GM19397 (cell line): ENCODE results near the gene ATP2B1.
A peak's percentile ranks its signal among the peaks of the same experiment; 100 is the strongest.

Source experiments
- ATAC-seq: cut with Tn5 transposase; IDR thresholded peaks from one replicate; pipeline ENCODE4 v1.9.1; 2021; ENCODE audit warnings: mild to moderate bottlenecking, moderate library complexity; ENCODE audit not compliant: unreplicated experiment

The ATP2B1 gene

DNA sequence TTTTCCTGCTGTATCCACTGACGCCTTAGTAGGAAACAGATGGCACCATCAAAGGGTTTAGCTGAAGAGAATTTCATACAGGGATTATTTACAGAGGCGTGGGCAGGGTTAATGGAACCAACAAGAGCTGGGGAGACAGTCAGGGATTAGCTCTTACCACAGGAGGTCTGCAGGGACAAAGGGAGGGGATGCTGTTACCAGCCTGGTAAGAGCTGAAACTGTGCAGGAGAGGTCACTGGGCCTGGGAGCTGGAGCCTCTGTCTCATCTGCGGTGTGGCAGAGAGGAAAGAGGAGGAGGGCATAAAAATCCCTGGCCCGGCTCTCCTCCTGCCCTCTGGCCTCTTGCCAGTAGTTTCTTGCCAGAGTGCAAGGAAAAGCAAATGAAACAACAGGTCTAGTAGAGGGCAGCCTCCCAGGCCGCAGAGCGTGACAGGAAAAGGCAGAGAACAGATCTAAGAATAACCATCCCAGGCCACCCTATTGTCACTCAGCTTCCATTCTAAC lies 163.9 kb downstream of the ATP2B1 start:
- ATAC-seq: no peak

DNA sequence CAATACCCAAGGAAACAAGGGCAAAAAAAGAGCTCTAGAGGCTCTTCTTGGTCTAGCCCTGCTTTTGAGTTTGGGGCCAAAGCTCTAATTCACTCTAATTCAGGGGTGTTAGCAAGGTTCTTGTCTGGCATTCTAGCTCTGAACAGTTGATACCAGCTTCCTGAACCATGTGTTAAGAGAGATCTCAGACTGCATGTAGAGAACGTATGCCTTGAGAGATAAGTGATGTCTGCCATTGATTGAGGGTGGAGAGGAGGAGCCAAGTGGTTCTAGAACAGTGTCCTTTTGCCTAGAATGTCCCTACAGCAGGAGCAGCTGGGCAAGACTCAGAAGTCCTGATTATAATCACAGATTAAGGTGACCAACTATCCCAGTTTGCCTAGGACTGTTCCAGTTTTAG lies 164.6 kb downstream of the ATP2B1 start:
- ATAC-seq: no peak

DNA sequence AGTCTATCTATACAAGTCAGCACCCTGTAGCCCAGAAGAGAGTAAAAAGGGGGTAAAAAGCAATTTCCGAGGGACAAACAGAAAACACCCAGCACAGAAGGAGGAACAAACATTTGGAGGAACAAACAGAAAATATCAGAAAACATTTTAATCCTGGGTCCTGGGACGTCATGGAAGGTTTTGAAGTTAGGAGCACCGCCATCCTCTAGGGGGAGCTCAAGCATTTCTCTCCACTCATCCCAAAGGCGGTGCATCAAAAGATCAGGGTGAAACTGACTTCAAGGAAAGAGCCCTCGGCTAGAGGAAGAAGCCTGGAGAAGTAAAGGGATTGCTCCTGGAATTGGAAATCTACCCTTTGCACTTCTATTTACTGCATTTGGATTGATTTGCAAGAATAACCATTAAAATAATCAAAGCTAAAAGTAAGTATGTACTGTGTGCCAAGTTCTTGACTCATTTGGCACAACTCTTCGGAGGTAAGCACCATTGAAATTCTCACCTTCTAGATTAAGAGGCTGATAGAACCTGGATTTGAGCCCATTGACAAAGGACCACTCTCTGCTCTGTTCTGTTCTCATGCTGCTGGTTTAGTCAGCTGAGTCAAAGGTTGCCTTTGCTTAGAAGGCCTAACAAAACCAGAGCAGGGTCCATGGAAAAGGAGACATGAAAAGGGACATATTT lies 165.6 kb downstream of the ATP2B1 start:
- ATAC-seq: peak; percentile 79

DNA sequence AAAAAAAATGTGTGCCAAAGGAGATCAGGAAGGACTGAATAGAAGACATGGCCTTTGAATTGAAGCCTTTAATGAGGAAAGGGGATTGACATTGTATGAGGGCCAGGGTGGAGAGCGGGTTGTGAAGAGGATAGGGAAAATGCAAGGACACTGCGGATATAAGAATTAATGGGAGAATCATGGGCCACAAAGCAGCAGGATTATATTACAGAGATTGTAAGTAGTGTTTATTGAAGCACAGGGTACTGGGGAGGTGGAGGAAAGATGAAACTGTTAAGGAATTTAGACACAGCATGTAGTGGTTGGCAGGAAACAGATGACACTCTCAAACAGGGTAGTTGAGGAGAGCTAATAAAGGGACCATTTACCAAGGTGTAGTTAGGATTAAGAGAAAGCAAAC lies 166.4 kb downstream of the ATP2B1 start:
- no peak for ATAC-seq

DNA sequence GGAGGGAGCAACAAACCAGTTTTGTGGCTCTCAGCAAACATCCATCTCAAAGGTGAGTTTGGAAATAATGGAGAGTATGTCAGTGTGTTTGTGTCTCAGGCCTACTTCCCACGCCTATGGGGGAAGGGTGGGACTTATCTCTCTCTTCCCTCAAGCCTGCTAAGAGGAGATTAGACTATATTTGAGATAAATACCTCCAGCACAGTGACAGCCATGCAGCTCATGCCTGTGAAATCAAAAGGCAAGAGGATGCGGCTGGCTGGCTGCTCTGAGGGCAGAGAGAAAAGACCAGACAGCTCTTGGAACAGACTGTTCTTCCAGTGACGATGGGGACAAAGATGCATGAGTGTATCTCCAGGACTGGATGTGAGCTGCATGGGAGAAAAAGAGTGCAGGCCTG lies 168.1 kb downstream of the ATP2B1 start:
- ATAC-seq: no peak

DNA sequence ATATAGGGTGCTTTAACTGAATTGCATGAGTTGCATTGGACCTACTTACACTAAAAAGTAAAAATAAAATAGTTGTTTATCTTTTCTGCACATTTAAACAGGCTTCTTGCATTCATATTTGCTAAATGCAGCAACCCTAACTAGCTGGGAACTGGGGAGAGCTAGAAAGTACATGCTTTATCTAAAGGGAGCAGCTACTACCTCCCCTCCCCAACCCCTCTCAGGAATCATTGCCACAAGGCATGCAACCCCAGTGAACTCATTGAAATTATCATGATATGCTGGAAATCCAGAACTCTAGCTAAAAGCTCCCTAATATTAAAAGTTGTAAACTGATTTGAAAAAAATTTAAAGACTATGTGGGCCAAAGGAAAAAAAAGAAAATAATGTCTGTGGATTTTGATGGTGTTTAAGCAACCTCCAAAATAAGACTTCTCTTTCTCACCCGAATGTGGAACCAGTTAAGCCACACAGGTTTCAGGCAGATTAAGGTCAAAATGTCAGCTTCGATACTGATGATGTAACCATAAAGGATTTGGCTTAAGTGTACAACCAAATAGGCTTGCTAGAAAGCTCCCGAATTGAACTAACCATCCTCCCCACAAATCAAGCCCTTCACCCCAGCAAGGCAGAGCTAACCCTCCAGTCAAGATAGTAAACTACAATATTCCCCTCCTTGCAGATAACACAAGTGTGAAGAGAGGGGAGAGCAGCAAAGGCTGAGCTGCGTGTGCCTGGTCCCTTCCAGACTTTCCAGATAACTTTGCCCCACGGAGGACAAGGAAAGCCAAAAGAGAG lies 169.0 kb downstream of the ATP2B1 start:
- no peak for ATAC-seq

DNA sequence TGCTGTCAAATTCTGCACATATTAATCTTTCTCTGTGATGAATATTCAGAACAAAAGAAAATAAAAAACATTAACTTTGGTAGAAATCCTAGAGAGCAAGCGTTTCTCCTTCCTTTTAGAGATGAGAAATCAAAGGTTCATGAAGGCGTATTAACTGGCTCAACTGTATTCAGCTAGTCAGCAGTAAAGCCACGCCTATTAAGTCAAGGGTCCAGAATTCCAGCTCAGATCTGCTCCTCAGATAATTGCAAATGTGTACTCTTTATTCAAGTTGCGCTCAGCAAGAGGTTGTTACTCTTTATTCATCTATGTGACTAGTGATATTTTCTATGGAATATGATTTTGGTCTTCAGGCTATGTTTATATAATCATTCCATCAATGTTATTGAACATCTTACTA lies 169.7 kb downstream of the ATP2B1 start:
- ATAC-seq: no peak
